Fibroblast of lung (primary cell): ENCODE results near the gene WIPF1.

ENCODE experiments used
- EZH2 ChIP-seq: IDR thresholded peaks from 2 replicates; pipeline ENCODE4 v1.5.1; 2012; ENCODE audit warnings: low read length, control low read depth, mild to moderate bottlenecking; ENCODE audit errors: missing control alignments
- TF ChIP-seq, protein P1 (sequence below), 2 donors: IDR thresholded peaks in 1 of 2; conservative IDR thresholded peaks in 1 of 2; 1 replicate in 1 of 2; 2 replicates in 1 of 2; pipeline ENCODE4 v1.5.1; 2011 to 2012; ENCODE audit warnings: low read length in 2 of 2, control low read depth in 1 of 2, inconsistent platforms in 1 of 2, low read depth in 1 of 2, mild to moderate bottlenecking in 1 of 2

DNA sequence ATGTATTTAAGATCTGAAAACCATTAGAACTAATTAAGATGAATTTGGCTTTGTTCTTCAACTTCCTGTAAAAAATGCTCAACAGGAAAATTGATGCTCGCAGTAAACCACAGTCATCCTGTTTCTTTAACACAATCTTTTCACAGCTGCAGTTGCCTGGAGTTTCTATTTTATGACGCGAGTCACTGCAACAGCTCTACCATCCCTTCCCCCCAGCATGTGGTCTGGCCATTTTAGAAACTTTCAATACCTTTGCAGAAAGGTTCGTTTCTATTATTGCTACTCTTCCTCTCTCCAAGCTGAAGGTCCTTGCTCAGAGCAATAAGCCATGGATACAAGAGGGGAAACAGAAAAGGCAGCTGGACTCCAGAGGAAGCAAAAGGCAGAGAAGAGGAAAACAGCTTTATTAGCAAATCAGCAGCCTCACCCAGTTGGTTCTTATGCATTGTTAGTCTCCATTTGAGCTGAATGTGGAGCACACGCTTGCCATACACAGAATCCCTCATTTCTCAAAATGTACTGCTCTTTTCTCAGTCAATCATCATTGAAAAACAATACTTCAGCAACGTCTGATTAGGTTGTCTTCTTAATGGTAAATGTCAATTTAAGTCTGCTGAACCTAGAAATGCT lies 3.9 kb downstream of the WIPF1 start:
- TF ChIP-seq, protein P1, sequence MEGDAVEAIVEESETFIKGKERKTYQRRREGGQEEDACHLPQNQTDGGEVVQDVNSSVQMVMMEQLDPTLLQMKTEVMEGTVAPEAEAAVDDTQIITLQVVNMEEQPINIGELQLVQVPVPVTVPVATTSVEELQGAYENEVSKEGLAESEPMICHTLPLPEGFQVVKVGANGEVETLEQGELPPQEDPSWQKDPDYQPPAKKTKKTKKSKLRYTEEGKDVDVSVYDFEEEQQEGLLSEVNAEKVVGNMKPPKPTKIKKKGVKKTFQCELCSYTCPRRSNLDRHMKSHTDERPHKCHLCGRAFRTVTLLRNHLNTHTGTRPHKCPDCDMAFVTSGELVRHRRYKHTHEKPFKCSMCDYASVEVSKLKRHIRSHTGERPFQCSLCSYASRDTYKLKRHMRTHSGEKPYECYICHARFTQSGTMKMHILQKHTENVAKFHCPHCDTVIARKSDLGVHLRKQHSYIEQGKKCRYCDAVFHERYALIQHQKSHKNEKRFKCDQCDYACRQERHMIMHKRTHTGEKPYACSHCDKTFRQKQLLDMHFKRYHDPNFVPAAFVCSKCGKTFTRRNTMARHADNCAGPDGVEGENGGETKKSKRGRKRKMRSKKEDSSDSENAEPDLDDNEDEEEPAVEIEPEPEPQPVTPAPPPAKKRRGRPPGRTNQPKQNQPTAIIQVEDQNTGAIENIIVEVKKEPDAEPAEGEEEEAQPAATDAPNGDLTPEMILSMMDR (conservative IDR thresholded peaks at IDR 0.05 in 1 of 2, IDR thresholded peaks at IDR 0.05 in 1 of 2; ENCODE audit: low read depth in 1 of 2, low read length in 2 of 2) = no peak
- no peak for TF ChIP-seq EZH2
